Activated T-helper 1 cell treated with anti-CD3 and anti-CD28 coated beads, Interleukin-12 subunit alpha, Interleukin-12 subunit beta, Interleukin-2, Interleukin-4 antibody, amounts not matched to agents 30 ng/mL and 10 ng/mL and 1 ng/mL, durations not matched to agents 14 hours and 24 hours and 36 hours (primary cell): ENCODE data around the gene NBAS. TPM values are rescaled to one million over a fixed set of nuclear protein-coding genes. Genes with fewer than 3 reads are reported as not detected.

ENCODE experiments used
- DNase-seq: peaks from one replicate; pipeline ENCODE4 v3.0.0; 2021; ENCODE audit warnings: low spot score
- H3K27ac Mint-ChIP-seq: one replicate; pipeline ENCODE4 v1.8.0; 2021; ENCODE audit warnings: mild to moderate bottlenecking, mixed read lengths
- H3K27me3 Mint-ChIP-seq: one replicate; pipeline ENCODE4 v1.8.0; 2022; ENCODE audit warnings: mild to moderate bottlenecking, moderate library complexity, mixed read lengths; ENCODE audit not compliant: insufficient read depth
- H3K36me3 Mint-ChIP-seq: one replicate; pipeline ENCODE4 v1.8.0; 2021; ENCODE audit warnings: low read depth, mixed read lengths
- H3K4me1 Mint-ChIP-seq: one replicate; pipeline ENCODE4 v1.8.0; 2021; ENCODE audit warnings: low read depth, mixed read lengths
- H3K4me3 Mint-ChIP-seq: one replicate; pipeline ENCODE4 v1.8.0; 2021; ENCODE audit warnings: mild to moderate bottlenecking, moderate library complexity, mixed read lengths
- H3K9me3 Mint-ChIP-seq: one replicate; pipeline ENCODE4 v1.8.0; 2021; ENCODE audit warnings: mixed read lengths
- intact Hi-C: fragments of 100-400 bp; cut with micrococcal nuclease; formaldehyde crosslinking; loops from one replicate; pipeline ENCODE4 v1.15.1; 2024
- total RNA-seq: library from RNA; stranded (reverse); gene quantifications from 2 replicates; pipeline ENCODE4 v1.2.3, GENCODE V29; 2022

NBAS gene
- total RNA-seq, 1 donor from 2014 or later: 33.6 TPM

DNA sequence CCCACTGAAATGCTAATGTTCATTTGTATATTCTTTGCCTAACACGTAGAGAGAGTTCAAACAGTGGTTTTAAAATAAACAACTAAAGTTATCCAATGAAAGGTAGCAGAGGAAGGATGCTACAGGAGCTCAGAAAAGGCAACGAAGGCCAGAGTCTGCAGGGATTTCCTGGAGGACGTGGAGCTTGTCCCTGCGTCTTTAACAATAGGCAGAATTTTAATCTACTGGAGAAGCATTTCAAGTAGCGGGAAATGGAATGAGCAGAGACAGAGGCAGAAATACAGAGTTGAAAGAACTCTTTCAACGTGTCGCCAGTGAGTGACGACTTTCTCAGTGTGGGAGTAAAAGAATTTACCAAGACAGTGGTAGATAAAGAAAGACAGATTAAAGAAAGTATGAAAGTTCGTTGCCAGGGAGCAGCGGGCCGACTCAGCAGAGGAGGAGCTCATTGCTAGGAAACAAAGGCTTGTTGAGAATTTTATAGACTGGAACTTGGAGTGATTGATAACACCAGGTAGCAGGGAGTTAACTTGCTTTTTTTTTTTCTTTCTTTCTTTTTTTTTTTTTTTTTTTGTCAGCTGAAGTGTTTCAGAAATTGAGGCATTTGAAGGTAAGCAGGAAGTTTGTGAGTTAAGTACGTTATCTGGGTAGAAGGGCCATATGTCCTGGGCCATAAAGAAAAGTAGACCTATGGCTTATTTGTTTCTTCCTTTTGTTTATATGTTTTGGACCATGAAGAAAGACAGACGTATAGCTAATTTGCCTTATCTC is 625 bp upstream of the NBAS start:
- Mint-ChIP-seq H3K4me3 (peak overlapping the region; percentile 97), H3K36me3 (peaks cover 3% of the 10 kb centered on the region), H3K27ac (peak overlapping the region; percentile 86), H3K9me3 (no peaks in the 10 kb centered on the region), H3K4me1 (peaks cover 41% of the 10 kb centered on the region), H3K27me3 (peaks cover 4% of the 10 kb centered on the region)
- intact Hi-C loops: loop anchor here (1.0 to 10.0 kb wide), 6 partner anchors 16 to 527 kb away; partner anchors contain the start of gene DDX1
- no peak for DNase-seq

DNA sequence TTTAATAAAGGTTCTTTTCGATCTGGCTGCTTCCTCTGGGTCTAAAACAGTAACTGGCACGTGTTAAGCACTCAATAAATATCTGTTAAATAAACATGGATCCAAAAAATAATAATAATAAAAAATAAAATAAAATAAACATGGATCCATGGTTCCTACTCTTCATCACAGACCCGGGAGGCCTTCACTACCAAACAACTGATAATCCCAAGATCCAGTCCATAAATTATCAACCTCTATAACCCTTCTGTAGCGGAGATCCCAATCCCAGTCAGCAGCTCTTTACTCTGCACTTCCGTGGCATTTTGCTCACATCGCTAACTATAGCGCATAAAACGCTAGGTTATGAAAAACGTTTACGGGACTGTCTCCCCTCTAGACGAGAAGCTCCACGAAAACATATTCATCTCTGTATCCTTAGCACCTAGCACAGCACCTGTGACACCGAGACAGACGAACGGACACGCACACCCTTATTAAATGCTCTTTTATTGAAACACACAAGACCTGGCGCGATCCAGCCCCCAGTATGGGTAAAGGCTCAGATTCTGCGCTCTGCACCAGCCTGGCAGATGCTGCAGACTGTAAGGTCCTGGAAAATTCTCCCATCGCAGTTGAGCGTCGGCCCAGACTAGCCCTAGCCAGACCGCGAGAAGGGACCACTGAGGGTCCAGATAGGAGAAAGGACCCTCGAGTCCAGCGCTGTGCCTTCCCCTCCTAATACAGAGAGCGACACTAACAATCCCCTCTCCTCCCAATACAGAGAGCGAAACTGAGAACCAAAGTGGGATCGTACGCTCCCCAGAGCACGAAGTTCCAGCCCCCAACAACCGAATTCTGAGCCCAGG is 770 bp downstream of the NBAS start:
- intact Hi-C loops: loop anchor here (10.0 kb wide), 2 partner anchors 256 to 526 kb away; no protein-coding TSS in a partner anchor
- Mint-ChIP-seq H3K27me3 (peaks cover 2% of the 10 kb centered on the region), H3K27ac (peak overlapping the region; percentile 83), H3K9me3 (no peaks in the 10 kb centered on the region), H3K4me3 (peak overlapping the region; percentile 97), H3K4me1 (peaks cover 41% of the 10 kb centered on the region), H3K36me3 (peaks cover 5% of the 10 kb centered on the region)
- no peak for DNase-seq

DNA sequence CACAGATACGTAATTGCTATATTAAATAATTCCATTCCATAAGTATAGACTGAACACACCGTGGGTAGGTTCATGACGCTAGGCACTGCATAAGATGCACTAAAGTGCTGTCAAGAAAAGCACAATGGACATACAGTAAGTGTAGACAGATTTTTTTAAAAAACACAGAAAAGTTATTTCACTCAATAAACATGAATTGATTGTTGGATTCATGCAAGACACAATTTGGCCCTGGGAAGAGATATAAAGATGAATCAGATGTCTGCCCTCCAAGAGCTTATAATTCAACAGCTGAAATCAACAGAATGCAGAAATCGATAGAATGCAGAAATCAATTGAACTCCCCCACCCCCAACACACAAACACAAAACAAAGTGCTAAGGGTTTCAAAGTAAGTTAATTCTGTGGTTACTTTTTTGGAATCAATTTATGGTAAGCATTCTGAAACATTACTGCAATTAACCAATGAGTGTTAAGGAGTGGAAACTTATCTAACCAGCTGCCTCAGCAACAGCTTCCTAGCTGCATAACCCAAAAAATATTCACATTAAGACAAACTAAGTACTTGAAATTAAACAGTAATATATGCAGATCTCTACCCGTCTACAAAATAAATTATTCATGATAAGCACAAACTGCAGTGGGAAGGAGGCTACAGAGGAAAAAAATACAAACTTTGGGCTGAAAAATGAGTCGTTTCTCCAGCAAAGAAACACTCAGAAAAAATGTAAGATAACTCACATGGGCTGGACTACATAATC is 1.6 kb downstream of the NBAS start:
- intact Hi-C loops: loop anchor here (10.0 kb wide), 2 partner anchors 255 to 525 kb away; no protein-coding TSS in a partner anchor
- peaks cover 41% of the 10 kb centered on the region for H3K4me1 Mint-ChIP-seq
- H3K36me3 Mint-ChIP-seq: peaks cover 5% of the 10 kb centered on the region
- DNase-seq: no peak
- H3K9me3 Mint-ChIP-seq: no peaks in the 10 kb centered on the region
- peaks cover 2% of the 10 kb centered on the region for H3K27me3 Mint-ChIP-seq
- H3K27ac Mint-ChIP-seq: no peak overlapping the region
- H3K4me3 Mint-ChIP-seq: peak overlapping the region; percentile 71

DNA sequence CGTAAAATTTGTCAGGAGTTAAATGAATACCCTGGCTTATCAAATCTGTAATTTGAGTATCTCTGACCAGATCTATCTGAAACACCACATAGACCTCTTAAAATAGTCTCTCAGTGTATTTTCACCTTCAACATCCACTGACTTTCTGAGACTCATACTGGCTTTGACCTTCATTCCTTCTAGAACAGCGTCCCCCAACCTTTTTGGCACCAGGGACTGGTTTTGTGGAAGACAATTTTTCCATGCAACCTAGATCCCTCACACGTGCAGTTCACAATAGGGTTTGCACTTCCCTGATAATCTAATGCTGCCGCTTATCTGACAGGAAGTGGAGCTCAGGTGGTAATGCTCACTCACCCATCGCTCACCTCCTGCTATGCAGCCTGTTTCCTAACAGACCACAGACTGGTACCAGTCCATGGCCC is 3.2 kb downstream of the NBAS start:
- H3K27me3 Mint-ChIP-seq: no peaks in the 10 kb centered on the region
- no peak overlapping the region for H3K4me3 Mint-ChIP-seq
- no peak for DNase-seq
- H3K9me3 Mint-ChIP-seq: no peaks in the 10 kb centered on the region
- intact Hi-C loops: no loop called here
- peaks cover 33% of the 10 kb centered on the region for H3K4me1 Mint-ChIP-seq
- H3K36me3 Mint-ChIP-seq: peaks cover 8% of the 10 kb centered on the region
- no peak overlapping the region for H3K27ac Mint-ChIP-seq

DNA sequence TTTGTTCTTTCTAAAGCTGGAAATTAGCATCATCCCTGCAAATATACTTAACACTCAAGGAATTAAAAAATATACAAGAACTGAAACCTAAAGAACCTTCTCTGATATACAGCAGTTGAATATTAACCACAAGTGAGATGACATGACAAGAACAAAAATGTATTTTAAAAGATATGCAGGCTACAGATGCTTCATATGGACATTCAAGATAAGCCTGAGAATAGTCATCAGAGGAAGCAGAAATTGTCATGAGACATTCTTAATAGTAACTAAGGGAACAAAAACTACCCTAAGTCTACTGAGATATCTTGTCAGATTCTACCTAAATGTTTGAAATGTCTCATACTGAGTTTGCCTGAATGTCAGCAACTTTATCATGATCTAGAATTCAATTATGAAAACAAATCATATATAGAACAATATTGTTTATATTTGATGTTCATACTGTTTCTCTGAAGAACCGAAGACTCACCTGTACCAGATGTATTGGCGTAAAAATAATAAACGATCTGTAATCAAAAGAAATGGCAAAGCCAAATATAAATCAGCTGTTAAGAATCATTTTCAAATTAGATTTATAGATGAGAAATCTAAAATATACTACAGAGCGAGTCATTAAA is 4.7 kb downstream of the NBAS start:
- peaks cover 11% of the 10 kb centered on the region for H3K36me3 Mint-ChIP-seq
- no peak overlapping the region for H3K27ac Mint-ChIP-seq
- H3K4me3 Mint-ChIP-seq: no peak overlapping the region
- intact Hi-C loops: no loop called here
- H3K9me3 Mint-ChIP-seq: no peaks in the 10 kb centered on the region
- no peak for DNase-seq
- H3K27me3 Mint-ChIP-seq: no peaks in the 10 kb centered on the region
- peaks cover 19% of the 10 kb centered on the region for H3K4me1 Mint-ChIP-seq

DNA sequence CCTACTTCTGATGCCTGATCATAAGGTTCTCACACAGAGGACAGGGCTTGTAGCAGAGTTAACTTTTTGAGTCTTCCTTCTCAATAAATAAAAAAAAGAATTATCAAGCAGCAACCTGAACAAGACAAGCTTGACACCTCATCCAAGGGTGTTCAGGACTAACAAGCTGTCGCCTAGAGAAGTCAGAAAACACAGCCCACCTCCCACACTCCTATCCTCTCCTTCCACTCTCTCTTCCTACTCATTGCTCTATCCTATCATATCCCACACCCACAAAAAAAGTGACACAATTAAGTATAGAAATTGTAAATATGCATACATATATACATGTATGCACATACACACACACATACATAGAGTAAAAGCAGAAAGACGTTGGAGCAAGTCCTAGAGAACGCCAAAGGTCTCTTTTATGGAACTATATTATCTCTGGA is 5.4 kb downstream of the NBAS start:
- H3K27ac Mint-ChIP-seq: no peak overlapping the region
- H3K4me3 Mint-ChIP-seq: no peak overlapping the region
- DNase-seq: no peak
- H3K27me3 Mint-ChIP-seq: no peaks in the 10 kb centered on the region
- intact Hi-C loops: no loop called here
- peaks cover 11% of the 10 kb centered on the region for H3K36me3 Mint-ChIP-seq
- no peaks in the 10 kb centered on the region for H3K9me3 Mint-ChIP-seq
- peaks cover 17% of the 10 kb centered on the region for H3K4me1 Mint-ChIP-seq

DNA sequence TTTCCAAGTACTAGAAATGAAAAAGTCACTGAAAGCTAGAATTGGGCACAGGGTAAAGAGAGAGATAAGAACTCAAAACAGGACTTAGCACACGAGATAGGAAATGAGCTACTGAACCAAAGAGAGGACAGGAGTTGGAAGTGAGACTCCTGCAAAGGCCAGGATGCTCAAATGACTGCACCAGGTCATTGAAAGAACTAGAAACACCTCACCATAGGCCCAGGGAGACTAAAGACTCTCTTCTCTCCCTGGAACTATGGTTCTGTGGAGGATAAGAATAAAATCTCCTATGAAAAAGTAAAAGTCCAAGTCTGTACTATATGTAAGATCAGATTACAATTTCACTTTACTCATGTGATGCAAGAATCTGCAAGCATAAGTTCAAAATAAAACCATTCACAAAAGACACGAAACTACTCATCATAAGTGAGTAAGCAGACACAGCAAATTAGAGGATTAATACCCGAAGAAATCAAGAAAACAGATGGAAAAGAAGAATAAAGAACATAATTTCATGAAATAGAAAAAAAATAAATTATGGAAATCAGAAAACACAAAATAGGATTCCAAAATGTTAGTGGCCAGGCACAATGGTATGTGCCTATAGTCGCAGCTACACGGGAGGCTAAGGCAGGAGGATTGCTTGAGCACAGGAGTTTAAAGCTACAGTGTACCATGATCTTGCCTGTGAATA is 6.5 kb downstream of the NBAS start:
- Mint-ChIP-seq H3K4me3 (no peak overlapping the region), H3K9me3 (no peaks in the 10 kb centered on the region), H3K27me3 (no peaks in the 10 kb centered on the region), H3K27ac (no peak overlapping the region), H3K4me1 (peaks cover 8% of the 10 kb centered on the region), H3K36me3 (peaks cover 11% of the 10 kb centered on the region)
- no peak for DNase-seq
- intact Hi-C loops: no loop called here

DNA sequence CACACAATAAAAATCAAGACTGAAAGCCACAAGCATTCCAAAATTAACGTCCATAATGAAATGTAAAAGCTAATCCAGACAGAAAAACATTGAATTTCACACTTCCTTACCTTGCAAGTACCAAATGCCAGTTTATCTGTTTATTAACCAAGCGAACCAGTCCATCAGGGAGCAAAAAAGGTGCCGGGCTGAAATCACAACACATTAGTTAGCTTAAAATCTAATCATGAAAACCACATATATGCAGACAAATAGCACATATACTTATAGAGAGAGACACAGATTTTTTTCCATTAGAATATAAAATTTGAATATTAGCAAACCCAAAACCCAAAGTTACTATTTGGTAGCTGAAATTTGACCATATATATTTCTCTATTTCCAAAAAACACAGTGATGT is 7.2 kb downstream of the NBAS start:
- Mint-ChIP-seq H3K36me3 (peaks cover 16% of the 10 kb centered on the region), H3K4me3 (no peak overlapping the region), H3K9me3 (no peaks in the 10 kb centered on the region), H3K4me1 (peaks cover under 1% of the 10 kb centered on the region), H3K27me3 (no peaks in the 10 kb centered on the region), H3K27ac (no peak overlapping the region)
- intact Hi-C loops: no loop called here
- DNase-seq: no peak

DNA sequence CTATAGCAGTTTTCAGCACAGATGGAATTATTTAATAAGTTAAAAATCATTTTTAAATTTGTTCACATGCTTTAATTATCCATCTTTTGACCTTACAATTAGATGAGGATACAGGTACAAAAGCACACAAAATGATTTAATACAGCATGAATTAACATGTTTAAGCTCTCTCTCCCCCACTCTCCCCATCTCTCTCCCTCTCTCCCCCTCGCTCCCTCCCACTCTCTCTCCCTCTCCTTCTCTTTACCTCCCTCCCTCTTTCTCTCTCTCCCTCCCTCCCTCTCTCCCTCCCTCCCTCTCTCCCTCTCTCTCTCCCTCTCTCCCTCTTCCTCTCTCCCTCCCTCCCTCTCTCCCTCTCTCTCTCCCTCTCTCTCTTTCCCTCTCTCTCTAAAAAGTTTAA is 7.6 kb downstream of the NBAS start:
- Mint-ChIP-seq H3K4me3 (no peak overlapping the region), H3K27ac (no peak overlapping the region), H3K9me3 (no peaks in the 10 kb centered on the region), H3K4me1 (no peaks in the 10 kb centered on the region), H3K27me3 (no peaks in the 10 kb centered on the region), H3K36me3 (peaks cover 20% of the 10 kb centered on the region)
- no peak for DNase-seq
- intact Hi-C loops: no loop called here

DNA sequence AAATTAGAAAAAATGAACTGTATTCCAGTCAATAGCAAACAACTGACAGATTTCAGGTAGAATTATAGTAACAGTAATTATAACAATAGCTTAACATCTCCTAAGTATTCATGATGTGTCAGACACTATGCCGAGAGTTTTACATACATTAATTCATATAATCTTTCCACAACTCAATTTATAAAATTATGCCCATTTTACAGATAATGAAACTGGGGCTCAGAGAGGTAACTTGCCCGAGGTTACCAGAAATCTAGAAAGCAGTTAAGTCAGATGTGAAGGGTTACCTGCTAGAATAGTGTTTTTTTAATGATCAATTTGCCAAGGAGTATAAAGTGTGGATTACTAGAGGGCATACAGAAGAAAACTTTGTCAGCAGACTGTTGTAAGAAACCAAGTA is 12.2 kb downstream of the NBAS start:
- peaks cover 21% of the 10 kb centered on the region for H3K36me3 Mint-ChIP-seq
- intact Hi-C loops: no loop called here
- H3K9me3 Mint-ChIP-seq: no peaks in the 10 kb centered on the region
- no peaks in the 10 kb centered on the region for H3K4me1 Mint-ChIP-seq
- no peaks in the 10 kb centered on the region for H3K27me3 Mint-ChIP-seq
- no peak overlapping the region for H3K4me3 Mint-ChIP-seq
- DNase-seq: no peak
- no peak overlapping the region for H3K27ac Mint-ChIP-seq

DNA sequence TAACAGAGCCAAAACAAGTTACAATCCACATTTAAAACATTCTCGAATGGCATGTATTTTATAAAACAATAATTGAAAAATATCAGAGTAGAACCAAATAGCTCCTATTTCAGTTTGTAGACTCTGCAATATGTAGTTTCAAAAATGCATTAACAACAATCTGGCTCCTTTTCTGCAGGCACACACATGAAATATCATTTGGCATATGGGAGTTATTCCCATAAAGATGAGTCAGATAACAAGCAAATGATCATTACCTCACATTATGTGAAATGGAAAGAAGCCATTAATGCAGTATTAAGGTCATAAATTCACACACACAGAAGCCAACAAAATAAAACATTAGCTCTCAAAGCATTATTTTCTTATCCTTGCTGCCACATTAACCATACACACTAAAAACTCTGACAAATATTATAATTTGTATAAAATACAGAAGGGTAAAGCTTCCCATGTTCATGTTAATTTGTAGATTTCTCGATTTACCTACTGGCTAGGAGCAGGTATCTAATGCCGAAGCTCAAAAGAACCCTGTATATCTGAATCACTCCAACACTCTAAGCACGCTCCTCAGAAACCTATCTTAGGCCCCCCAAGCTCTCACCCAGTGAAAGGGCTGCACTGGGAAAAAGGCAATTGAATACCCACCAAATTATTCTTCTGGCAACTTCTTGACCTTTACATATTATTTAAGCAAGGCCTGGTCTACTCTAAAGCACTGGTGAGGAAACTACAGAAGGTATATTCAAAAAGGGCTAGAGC is 13.8 kb downstream of the NBAS start:
- Mint-ChIP-seq H3K9me3 (no peaks in the 10 kb centered on the region), H3K36me3 (peaks cover 16% of the 10 kb centered on the region), H3K27ac (no peak overlapping the region), H3K4me3 (no peak overlapping the region), H3K4me1 (no peaks in the 10 kb centered on the region), H3K27me3 (no peaks in the 10 kb centered on the region)
- intact Hi-C loops: no loop called here
- DNase-seq: no peak
